Measurements from ENCODE around the gene AOX1. TPM values are rescaled to one million over a fixed set of nuclear protein-coding genes. Genes with fewer than 3 reads are reported as not detected.
A peak's percentile ranks its signal among the peaks of the same experiment; 100 is the strongest.

The AOX1 gene
- total and polyA plus RNA-seq, 4 donors, result 9.9 to 1,131 (median 486) TPM

- peak; percentile 82 for TF ChIP-seq CTCF (IDR thresholded peaks at IDR 0.05; ENCODE audit: low read depth, low read length, missing input control)
- peak; percentile 48 to 62 for TF ChIP-seq HNF4A (conservative IDR thresholded peaks at IDR 0.05)
- peak; percentile 32 for TF ChIP-seq SP1 (IDR thresholded peaks at IDR 0.05)
- TF ChIP-seq FOXA2 (IDR thresholded peaks at IDR 0.05), result peak; percentile 80
- TF ChIP-seq FOXA1 (IDR thresholded peaks at IDR 0.05), result peak; percentile 50
- TF ChIP-seq REST (IDR thresholded peaks at IDR 0.05), result no peak
- TF ChIP-seq YY1 (IDR thresholded peaks at IDR 0.05), result no peak
- no peak for TF ChIP-seq JUND (IDR thresholded peaks at IDR 0.05)
- no peak for TF ChIP-seq EGR1 (IDR thresholded peaks at IDR 0.05; ENCODE audit: low read depth in 2 of 2)
- TF ChIP-seq RXRA (IDR thresholded peaks at IDR 0.05), result peak; percentile 56 to 61
- peak; percentile 85 to 91 for TF ChIP-seq RAD21 (IDR thresholded peaks at IDR 0.05)
- peak; percentile 58 for TF ChIP-seq NR2F2 (IDR thresholded peaks at IDR 0.05)
- no peak for TF ChIP-seq ATF3 (IDR thresholded peaks at IDR 0.05)
- Histone ChIP-seq H3K4me3 (ENCODE audit: low read depth in 1 of 3, low read length in 3 of 3) (no peak overlapping the region), H3K9me3 (ENCODE audit: control insufficient read depth in 4 of 4, low read length in 3 of 4) (no peaks in the 10 kb centered on the region), H3K4me1 (ENCODE audit: control insufficient read depth in 4 of 4, insufficient read depth in 4 of 4, low read length in 3 of 4) (peaks cover 0 to 8% (median 6%) of the 10 kb centered on the region in 4 donors), H3K27me3 (ENCODE audit: control insufficient read depth in 4 of 4, insufficient read depth in 4 of 4, low read length in 3 of 4) (no peaks in the 10 kb centered on the region), H3K36me3 (ENCODE audit: control insufficient read depth in 4 of 4, insufficient read depth in 3 of 4, low read depth in 1 of 4, low read length in 3 of 4) (no peaks in the 10 kb centered on the region), H3K27ac (ENCODE audit: low read depth in 1 of 2, low read length in 2 of 2) (no peak overlapping the region), H3K9ac (ENCODE audit: low read depth in 1 of 2, low read length in 2 of 2) (no peak overlapping the region)
- no peak for DNase-seq (ENCODE audit: low spot score)
- 23% methylated on average over 1 of the region's 1 CpG for WGBS
Observed at GRCh38 chr2:200578778-200579177, 7.0 kb upstream of the AOX1 start.

- Histone ChIP-seq H3K4me1 (ENCODE audit: control insufficient read depth in 4 of 4, insufficient read depth in 4 of 4, low read length in 3 of 4) (peaks cover 2 to 26% (median 17%) of the 10 kb centered on the region in 4 donors), H3K27ac (ENCODE audit: low read depth in 1 of 2, low read length in 2 of 2) (no peak overlapping the region), H3K27me3 (ENCODE audit: control insufficient read depth in 4 of 4, insufficient read depth in 4 of 4, low read length in 3 of 4) (no peaks in the 10 kb centered on the region), H3K9ac (ENCODE audit: low read depth in 1 of 2, low read length in 2 of 2) (no peak overlapping the region), H3K9me3 (ENCODE audit: control insufficient read depth in 4 of 4, low read length in 3 of 4) (no peaks in the 10 kb centered on the region), H3K4me3 (ENCODE audit: low read depth in 1 of 3, low read length in 3 of 3) (no peak overlapping the region), H3K36me3 (ENCODE audit: control insufficient read depth in 4 of 4, insufficient read depth in 3 of 4, low read depth in 1 of 4, low read length in 3 of 4) (peaks cover 0 to 5% (median under 1%) of the 10 kb centered on the region in 4 donors)
- 77% methylated on average over 3 of the region's 3 CpGs for WGBS
- DNase-seq (ENCODE audit: low spot score), result no peak
- TF ChIP-seq HNF4G (IDR thresholded peaks at IDR 0.05) (no peak), YY1 (IDR thresholded peaks at IDR 0.05) (no peak), FOXA1 (IDR thresholded peaks at IDR 0.05) (no peak), NR2F2 (IDR thresholded peaks at IDR 0.05) (no peak), JUND (IDR thresholded peaks at IDR 0.05) (no peak), ATF3 (IDR thresholded peaks at IDR 0.05) (no peak), REST (IDR thresholded peaks at IDR 0.05) (no peak), TAF1 (conservative IDR thresholded peaks at IDR 0.05) (no peak), RXRA (IDR thresholded peaks at IDR 0.05) (no peak), GABPA (IDR thresholded peaks at IDR 0.05 in 1 of 2, conservative IDR thresholded peaks at IDR 0.05 in 1 of 2) (no peak), EGR1 (IDR thresholded peaks at IDR 0.05; ENCODE audit: low read depth in 2 of 2) (no peak), FOXA2 (IDR thresholded peaks at IDR 0.05) (no peak), ZBTB33 (IDR thresholded peaks at IDR 0.05) (no peak), CTCF (IDR thresholded peaks at IDR 0.05; ENCODE audit: low read depth, low read length, missing input control) (no peak), SP1 (IDR thresholded peaks at IDR 0.05) (no peak), RAD21 (IDR thresholded peaks at IDR 0.05) (no peak)
Observed at GRCh38 chr2:200584639-200585038, 1.2 kb upstream of the AOX1 start.

Measured in liver (tissue), 9 donors.